ENCODE data around the gene MBD5. TPM values are rescaled to one million over a fixed set of nuclear protein-coding genes. Genes with fewer than 3 reads are reported as not detected.

Gene MBD5
- total and polyA plus RNA-seq, 4 donors = 2.0 to 15.9 (median 9.5) TPM

DNA sequence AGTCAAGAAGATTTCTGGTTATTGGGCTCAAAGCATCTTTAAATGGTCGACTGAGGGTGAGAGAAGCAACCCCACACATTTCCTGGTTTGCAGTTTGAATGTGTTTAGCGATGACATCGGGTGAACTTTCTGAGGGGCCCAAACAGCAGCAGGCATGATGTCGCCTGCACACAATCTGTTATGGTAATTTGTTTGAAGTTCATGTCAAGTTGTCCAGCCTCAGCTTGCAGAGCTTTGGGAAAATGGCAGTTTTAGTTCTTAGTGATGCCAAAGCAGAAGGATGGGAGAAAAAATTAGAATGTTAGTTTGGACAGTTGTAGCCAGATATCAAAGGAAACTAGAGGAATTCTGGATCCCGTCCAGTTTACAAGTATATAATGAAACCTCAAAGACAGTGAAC, 284.6 kb downstream of the MBD5 start:
- WGBS = 85% methylated on average over 5 of the region's 5 CpGs
- no peaks in the 10 kb centered on the region for H3K4me1 ChIP-seq (ENCODE audit: control insufficient read depth in 4 of 4, insufficient read depth in 4 of 4, low read length in 3 of 4)
- H3K27ac ChIP-seq (ENCODE audit: low read depth in 1 of 2, low read length in 2 of 2) = no peak overlapping the region
- no peak overlapping the region for H3K4me3 ChIP-seq (ENCODE audit: low read depth in 1 of 3, low read length in 3 of 3)
- no peak for DNase-seq (ENCODE audit: low spot score)
- no peak overlapping the region for H3K9ac ChIP-seq (ENCODE audit: low read depth in 1 of 2, low read length in 2 of 2)
- H3K9me3 ChIP-seq (ENCODE audit: control insufficient read depth in 4 of 4, low read length in 3 of 4) = no peaks in the 10 kb centered on the region
- no peaks in the 10 kb centered on the region for H3K36me3 ChIP-seq (ENCODE audit: control insufficient read depth in 4 of 4, insufficient read depth in 3 of 4, low read depth in 1 of 4, low read length in 3 of 4)
- H3K27me3 ChIP-seq (ENCODE audit: control insufficient read depth in 4 of 4, insufficient read depth in 4 of 4, low read length in 3 of 4) = no peaks in the 10 kb centered on the region
- no peak for TF ChIP-seq EGR1 (IDR thresholded peaks at IDR 0.05; ENCODE audit: low read depth in 2 of 2)
- TF ChIP-seq JUND (IDR thresholded peaks at IDR 0.05) = no peak
- TF ChIP-seq SP1 (IDR thresholded peaks at IDR 0.05) = no peak
- TF ChIP-seq RAD21 (IDR thresholded peaks at IDR 0.05) = no peak
- no peak for TF ChIP-seq NR2F2 (IDR thresholded peaks at IDR 0.05)
- TF ChIP-seq, protein P1, sequence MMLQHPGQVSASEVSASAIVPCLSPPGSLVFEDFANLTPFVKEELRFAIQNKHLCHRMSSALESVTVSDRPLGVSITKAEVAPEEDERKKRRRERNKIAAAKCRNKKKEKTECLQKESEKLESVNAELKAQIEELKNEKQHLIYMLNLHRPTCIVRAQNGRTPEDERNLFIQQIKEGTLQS (IDR thresholded peaks at IDR 0.05) = no peak
- no peak for TF ChIP-seq FOXA2 (IDR thresholded peaks at IDR 0.05)
- TF ChIP-seq GABPA (IDR thresholded peaks at IDR 0.05 in 1 of 2, conservative IDR thresholded peaks at IDR 0.05 in 1 of 2) = no peak
- TF ChIP-seq, protein P2, sequence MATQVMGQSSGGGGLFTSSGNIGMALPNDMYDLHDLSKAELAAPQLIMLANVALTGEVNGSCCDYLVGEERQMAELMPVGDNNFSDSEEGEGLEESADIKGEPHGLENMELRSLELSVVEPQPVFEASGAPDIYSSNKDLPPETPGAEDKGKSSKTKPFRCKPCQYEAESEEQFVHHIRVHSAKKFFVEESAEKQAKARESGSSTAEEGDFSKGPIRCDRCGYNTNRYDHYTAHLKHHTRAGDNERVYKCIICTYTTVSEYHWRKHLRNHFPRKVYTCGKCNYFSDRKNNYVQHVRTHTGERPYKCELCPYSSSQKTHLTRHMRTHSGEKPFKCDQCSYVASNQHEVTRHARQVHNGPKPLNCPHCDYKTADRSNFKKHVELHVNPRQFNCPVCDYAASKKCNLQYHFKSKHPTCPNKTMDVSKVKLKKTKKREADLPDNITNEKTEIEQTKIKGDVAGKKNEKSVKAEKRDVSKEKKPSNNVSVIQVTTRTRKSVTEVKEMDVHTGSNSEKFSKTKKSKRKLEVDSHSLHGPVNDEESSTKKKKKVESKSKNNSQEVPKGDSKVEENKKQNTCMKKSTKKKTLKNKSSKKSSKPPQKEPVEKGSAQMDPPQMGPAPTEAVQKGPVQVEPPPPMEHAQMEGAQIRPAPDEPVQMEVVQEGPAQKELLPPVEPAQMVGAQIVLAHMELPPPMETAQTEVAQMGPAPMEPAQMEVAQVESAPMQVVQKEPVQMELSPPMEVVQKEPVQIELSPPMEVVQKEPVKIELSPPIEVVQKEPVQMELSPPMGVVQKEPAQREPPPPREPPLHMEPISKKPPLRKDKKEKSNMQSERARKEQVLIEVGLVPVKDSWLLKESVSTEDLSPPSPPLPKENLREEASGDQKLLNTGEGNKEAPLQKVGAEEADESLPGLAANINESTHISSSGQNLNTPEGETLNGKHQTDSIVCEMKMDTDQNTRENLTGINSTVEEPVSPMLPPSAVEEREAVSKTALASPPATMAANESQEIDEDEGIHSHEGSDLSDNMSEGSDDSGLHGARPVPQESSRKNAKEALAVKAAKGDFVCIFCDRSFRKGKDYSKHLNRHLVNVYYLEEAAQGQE (IDR thresholded peaks at IDR 0.05) = no peak
- TF ChIP-seq, protein P3, sequence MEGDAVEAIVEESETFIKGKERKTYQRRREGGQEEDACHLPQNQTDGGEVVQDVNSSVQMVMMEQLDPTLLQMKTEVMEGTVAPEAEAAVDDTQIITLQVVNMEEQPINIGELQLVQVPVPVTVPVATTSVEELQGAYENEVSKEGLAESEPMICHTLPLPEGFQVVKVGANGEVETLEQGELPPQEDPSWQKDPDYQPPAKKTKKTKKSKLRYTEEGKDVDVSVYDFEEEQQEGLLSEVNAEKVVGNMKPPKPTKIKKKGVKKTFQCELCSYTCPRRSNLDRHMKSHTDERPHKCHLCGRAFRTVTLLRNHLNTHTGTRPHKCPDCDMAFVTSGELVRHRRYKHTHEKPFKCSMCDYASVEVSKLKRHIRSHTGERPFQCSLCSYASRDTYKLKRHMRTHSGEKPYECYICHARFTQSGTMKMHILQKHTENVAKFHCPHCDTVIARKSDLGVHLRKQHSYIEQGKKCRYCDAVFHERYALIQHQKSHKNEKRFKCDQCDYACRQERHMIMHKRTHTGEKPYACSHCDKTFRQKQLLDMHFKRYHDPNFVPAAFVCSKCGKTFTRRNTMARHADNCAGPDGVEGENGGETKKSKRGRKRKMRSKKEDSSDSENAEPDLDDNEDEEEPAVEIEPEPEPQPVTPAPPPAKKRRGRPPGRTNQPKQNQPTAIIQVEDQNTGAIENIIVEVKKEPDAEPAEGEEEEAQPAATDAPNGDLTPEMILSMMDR (IDR thresholded peaks at IDR 0.05; ENCODE audit: low read depth, low read length, missing input control) = no peak
- no peak for TF ChIP-seq HNF4G (IDR thresholded peaks at IDR 0.05)
- TF ChIP-seq YY1 (IDR thresholded peaks at IDR 0.05) = no peak
- TF ChIP-seq RXRA (IDR thresholded peaks at IDR 0.05) = no peak

DNA sequence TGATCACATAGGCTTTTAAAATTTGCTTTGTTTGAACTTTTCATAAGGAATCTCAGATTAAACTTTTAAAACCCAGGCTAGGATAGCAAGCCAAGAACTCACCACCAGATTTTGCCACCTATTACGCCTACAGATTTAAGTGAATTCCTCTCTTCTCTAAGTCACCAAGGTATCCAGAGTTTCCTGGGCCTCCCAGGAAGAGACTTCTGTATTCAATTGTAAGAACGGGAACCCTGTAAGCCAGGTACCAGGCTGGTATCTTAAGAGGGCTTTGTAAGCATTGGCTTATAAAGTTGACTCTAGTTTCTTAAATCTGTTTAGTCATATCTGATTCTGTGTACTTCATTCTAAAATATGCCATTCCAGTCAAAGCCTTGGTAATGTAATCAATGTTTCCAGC, 285.1 kb downstream of the MBD5 start:
- Histone ChIP-seq H3K4me1 (ENCODE audit: control insufficient read depth in 4 of 4, insufficient read depth in 4 of 4, low read length in 3 of 4) (no peaks in the 10 kb centered on the region), H3K27ac (ENCODE audit: low read depth in 1 of 2, low read length in 2 of 2) (no peak overlapping the region), H3K9me3 (ENCODE audit: control insufficient read depth in 4 of 4, low read length in 3 of 4) (no peaks in the 10 kb centered on the region), H3K27me3 (ENCODE audit: control insufficient read depth in 4 of 4, insufficient read depth in 4 of 4, low read length in 3 of 4) (no peaks in the 10 kb centered on the region), H3K9ac (ENCODE audit: low read depth in 1 of 2, low read length in 2 of 2) (no peak overlapping the region), H3K36me3 (ENCODE audit: control insufficient read depth in 4 of 4, insufficient read depth in 3 of 4, low read depth in 1 of 4, low read length in 3 of 4) (no peaks in the 10 kb centered on the region), H3K4me3 (ENCODE audit: low read depth in 1 of 3, low read length in 3 of 3) (no peak overlapping the region)
- TF ChIP-seq NR2F2 (IDR thresholded peaks at IDR 0.05) (no peak), SP1 (IDR thresholded peaks at IDR 0.05) (no peak), HNF4A (conservative IDR thresholded peaks at IDR 0.05) (no peak), EGR1 (IDR thresholded peaks at IDR 0.05; ENCODE audit: low read depth in 2 of 2) (no peak), RXRA (IDR thresholded peaks at IDR 0.05) (no peak), JUND (IDR thresholded peaks at IDR 0.05) (no peak), YY1 (IDR thresholded peaks at IDR 0.05) (no peak), HNF4G (IDR thresholded peaks at IDR 0.05) (no peak)
- TF ChIP-seq, protein P2 (IDR thresholded peaks at IDR 0.05) = no peak
- TF ChIP-seq, protein P4, sequence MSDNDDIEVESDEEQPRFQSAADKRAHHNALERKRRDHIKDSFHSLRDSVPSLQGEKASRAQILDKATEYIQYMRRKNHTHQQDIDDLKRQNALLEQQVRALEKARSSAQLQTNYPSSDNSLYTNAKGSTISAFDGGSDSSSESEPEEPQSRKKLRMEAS (IDR thresholded peaks at IDR 0.05) = no peak
- DNase-seq (ENCODE audit: low spot score) = no peak
- WGBS = 96% methylated on average over 2 of the region's 2 CpGs

All from liver (tissue), 9 donors.